MCF 10A (cell line): ENCODE measurements around the gene AANAT. TPM values are rescaled to one million over a fixed set of nuclear protein-coding genes. Genes with fewer than 3 reads are reported as not detected.

Experiments used
- BruUV-seq: library from RNA; stranded (reverse); fragments of 400-500 nt; replicated peaks from 2 replicates; lab custom pipeline; 2021; lab: Mats Ljungman, UMichigan
- CTCF ChIA-PET: fragments of 300-600 bp; sonication (Branson Sonifier 250); formaldehyde crosslinking; extraction: SDS; loops from one replicate; lab custom pipeline; 2021; ENCODE audit warnings: antibody characterized with exemption, inconsistent platforms; lab: Yijun Ruan, JAX
- POLR2A ChIA-PET: fragments of 300-600, 350-650 bp; sonication (Branson Sonifier 250); formaldehyde crosslinking; extraction: SDS; loops from one replicate; lab custom pipeline; 2020; ENCODE audit warnings: antibody characterized with exemption, inconsistent platforms; lab: Yijun Ruan, JAX
- DNase-seq: peaks from one replicate; pipeline ENCODE4 v3.0.0-alpha.2; 2018; ENCODE audit not compliant: unreplicated experiment
- H3K27ac Mint-ChIP-seq: one replicate; pipeline ENCODE4 v1.8.0; 2022; ENCODE audit warnings: mild to moderate bottlenecking, low read depth, mixed read lengths; ENCODE audit not compliant: unreplicated experiment
- H3K27me3 Mint-ChIP-seq: one replicate; pipeline ENCODE4 v1.8.0; 2022; ENCODE audit warnings: mixed read lengths; ENCODE audit not compliant: insufficient read depth, unreplicated experiment
- H3K36me3 Mint-ChIP-seq: one replicate; pipeline ENCODE4 v1.8.0; 2022; ENCODE audit warnings: mild to moderate bottlenecking, moderate library complexity, mixed read lengths; ENCODE audit not compliant: insufficient read depth, unreplicated experiment
- H3K4me1 Mint-ChIP-seq: one replicate; pipeline ENCODE4 v1.8.0; 2022; ENCODE audit warnings: mixed read lengths; ENCODE audit not compliant: insufficient read depth, unreplicated experiment
- H3K4me3 Mint-ChIP-seq: one replicate; pipeline ENCODE4 v1.8.0; 2022; ENCODE audit warnings: mild to moderate bottlenecking, moderate library complexity, mixed read lengths; ENCODE audit not compliant: unreplicated experiment
- H3K9me3 Mint-ChIP-seq: one replicate; pipeline ENCODE4 v1.8.0; 2022; ENCODE audit warnings: mixed read lengths; ENCODE audit not compliant: unreplicated experiment
- intact Hi-C: fragments of 100-400 bp; cut with micrococcal nuclease; formaldehyde crosslinking; loops from 2 replicates; pipeline ENCODE4 v1.14.1; 2022
- total RNA-seq: library from RNA; stranded (reverse); gene quantifications from 2 replicates; pipeline ENCODE4 v1.2.3, GENCODE V29; 2022
- TF ChIP-seq, protein P1 (sequence below): fragments of 200-600 bp; IDR thresholded peaks from one replicate; pipeline ENCODE4 v1.8.0; 2022; ENCODE audit warnings: antibody characterized with exemption, mild to moderate bottlenecking; ENCODE audit not compliant: unreplicated experiment

AANAT gene
- total RNA-seq, 1 experiment from 2014 or later: not detected

DNA sequence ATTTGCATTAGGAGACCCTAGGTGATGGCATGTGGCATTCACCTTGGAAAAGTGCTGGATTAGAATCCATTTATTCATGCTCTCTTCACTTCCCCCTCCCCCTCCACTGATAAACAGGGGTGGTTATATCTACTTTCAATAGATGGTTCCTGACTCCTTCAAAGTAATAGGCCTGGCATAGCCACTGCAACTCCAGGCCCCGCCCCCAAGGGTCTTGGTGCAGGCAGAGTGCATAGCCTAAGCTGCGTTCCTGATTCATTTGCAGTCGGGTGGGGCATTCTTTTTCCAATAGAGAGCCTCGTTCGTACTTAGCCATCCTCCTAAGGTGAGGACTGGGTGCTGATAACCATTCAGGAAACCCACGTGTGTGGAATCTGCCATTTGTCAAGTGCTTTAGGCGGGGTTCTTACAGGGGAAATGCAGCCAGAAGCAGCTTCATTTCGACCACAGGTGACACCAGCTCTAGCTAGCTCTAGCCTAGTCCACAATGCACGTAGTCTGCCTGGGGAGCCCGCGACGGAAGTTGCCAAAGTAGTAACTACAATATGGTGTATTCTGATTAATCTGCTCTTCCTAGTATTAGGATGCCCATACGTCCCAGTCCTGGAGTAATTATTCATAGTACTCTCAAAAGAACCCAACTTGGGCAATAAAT is 25.6 kb upstream of the AANAT start:
- Mint-ChIP-seq H3K4me1 (peaks cover 41% of the 10 kb centered on the region), H3K9me3 (no peaks in the 10 kb centered on the region), H3K4me3 (no peak overlapping the region), H3K27ac (no peak overlapping the region), H3K27me3 (no peaks in the 10 kb centered on the region), H3K36me3 (peaks cover 7% of the 10 kb centered on the region)
- TF ChIP-seq, protein P1, sequence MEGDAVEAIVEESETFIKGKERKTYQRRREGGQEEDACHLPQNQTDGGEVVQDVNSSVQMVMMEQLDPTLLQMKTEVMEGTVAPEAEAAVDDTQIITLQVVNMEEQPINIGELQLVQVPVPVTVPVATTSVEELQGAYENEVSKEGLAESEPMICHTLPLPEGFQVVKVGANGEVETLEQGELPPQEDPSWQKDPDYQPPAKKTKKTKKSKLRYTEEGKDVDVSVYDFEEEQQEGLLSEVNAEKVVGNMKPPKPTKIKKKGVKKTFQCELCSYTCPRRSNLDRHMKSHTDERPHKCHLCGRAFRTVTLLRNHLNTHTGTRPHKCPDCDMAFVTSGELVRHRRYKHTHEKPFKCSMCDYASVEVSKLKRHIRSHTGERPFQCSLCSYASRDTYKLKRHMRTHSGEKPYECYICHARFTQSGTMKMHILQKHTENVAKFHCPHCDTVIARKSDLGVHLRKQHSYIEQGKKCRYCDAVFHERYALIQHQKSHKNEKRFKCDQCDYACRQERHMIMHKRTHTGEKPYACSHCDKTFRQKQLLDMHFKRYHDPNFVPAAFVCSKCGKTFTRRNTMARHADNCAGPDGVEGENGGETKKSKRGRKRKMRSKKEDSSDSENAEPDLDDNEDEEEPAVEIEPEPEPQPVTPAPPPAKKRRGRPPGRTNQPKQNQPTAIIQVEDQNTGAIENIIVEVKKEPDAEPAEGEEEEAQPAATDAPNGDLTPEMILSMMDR: no peak
- intact Hi-C loops: no loop called here
- DNase-seq: no peak
- ChIA-PET CTCF (interaction anchor here (0.6 to 1.3 kb wide), 3 partner anchors 17 to 646 kb away, joined by 3 to 5 read pairs (median 3); no protein-coding TSS in a partner anchor), POLR2A (interaction anchor here (1.2 kb wide), 1 partner anchor 17 kb away, joined by 3 read pairs; no protein-coding TSS in a partner anchor)
- no TSS peak for BruUV-seq

DNA sequence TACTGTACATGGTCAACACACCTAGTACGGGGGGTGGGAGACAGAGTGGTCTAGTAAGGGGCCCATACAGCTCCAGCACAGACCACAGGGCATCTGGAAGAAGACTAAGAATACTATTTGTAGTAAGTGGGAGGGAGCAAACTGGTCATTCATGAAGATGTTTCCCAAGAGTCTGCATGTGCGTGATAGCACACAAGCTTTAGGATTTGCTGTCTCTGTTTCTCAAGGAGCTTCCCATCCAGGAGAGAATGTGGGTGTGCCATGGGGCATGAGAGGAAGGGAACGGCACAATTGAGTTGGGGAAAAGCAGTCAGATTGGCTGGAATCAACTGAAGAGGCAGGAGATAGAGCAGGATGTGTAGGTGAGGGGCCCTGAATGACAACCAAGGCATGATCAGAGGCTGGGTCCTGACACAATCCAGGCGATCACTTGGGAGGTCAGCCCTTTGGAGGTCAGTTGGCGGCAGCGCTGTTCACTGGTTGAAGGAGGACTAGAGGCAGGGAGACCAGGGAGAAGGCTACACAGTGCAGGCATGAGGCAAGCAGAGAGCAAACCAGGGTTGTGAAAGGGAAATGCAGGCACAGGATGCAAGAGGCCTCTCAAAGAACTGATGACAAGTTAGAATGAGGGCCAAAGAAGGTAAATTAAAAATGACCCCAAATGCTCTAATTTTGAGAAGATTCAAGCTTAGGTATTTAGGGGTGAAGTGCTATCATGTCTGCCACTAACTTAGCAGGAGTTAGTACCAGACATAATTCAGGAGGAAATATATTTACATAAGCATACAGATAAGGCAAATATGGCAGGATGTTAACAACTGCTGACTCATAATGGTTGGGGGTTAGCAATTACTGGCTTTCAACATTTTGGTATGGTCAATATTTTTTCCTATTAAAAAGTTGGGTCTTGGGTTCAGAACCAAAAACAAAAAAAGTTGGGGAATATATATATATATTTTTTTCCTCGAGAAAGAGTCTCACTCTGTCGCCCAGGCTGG is 24.8 kb upstream of the AANAT start:
- CTCF ChIA-PET: interaction anchor here (0.6 to 1.3 kb wide), 3 partner anchors 17 to 647 kb away, joined by 3 to 5 read pairs (median 3); no protein-coding TSS in a partner anchor
- Mint-ChIP-seq H3K9me3 (no peaks in the 10 kb centered on the region), H3K36me3 (peaks cover 7% of the 10 kb centered on the region), H3K4me1 (peaks cover 48% of the 10 kb centered on the region), H3K27me3 (no peaks in the 10 kb centered on the region), H3K4me3 (no peak overlapping the region), H3K27ac (no peak overlapping the region)
- TF ChIP-seq, protein P1: no peak
- intact Hi-C loops: no loop called here
- DNase-seq: no peak
- POLR2A ChIA-PET: interaction anchor here (1.2 kb wide), 1 partner anchor 16 kb away, joined by 3 read pairs; no protein-coding TSS in a partner anchor
- BruUV-seq: no TSS peak

DNA sequence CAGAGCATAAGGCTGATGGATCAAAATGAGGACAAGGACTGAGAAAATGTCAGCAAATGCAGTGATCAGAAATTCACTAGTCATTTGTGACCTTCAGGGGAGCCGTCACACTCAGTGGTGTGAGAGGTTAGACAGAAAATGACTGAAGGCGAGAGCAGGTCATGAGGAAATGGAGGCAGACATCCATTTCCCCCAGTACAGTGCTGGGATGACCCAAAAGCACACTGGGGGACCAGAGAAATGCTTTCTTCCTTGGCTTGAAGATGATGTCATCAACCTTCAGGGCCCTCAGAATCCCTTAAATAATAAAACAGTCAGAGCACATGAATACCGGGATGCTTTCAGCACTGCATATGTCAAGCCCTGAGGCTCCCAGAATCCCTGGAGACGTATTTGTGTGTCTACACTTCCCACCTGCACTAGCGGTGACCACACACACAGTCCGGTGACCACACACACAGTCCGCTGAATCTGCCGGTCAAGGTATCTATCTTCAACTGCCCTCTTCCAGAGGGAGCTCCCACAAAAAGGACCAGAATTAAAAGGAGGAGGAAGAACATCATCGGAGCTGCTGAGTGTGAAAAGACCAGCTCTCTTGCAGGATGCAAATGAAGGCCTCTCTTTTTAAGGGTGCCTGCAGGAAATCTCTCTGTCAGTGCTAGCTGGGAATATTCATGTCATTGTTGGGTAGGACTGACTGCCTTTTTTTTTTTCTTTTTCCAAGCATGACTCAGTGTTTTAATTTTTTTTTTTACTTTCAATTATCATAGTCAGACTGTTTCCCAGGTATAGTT is 22.7 kb upstream of the AANAT start:
- ChIA-PET POLR2A (interaction anchor here (0.6 kb wide), 1 partner anchor 1051 kb away, joined by 3 read pairs; no protein-coding TSS in a partner anchor), CTCF (interaction anchor here (0.7 to 2.8 kb wide), 4 partner anchors 14 to 47 kb away, joined by 3 to 13 read pairs (median 4); no protein-coding TSS in a partner anchor)
- Mint-ChIP-seq H3K4me3 (no peak overlapping the region), H3K9me3 (no peaks in the 10 kb centered on the region), H3K27me3 (no peaks in the 10 kb centered on the region), H3K27ac (no peak overlapping the region), H3K4me1 (peaks cover 41% of the 10 kb centered on the region), H3K36me3 (peaks cover 2% of the 10 kb centered on the region)
- TF ChIP-seq, protein P1: no peak
- no peak for DNase-seq
- intact Hi-C loops: no loop called here
- BruUV-seq: no TSS peak
